Tibial nerve (tissue), 4 donors: ENCODE measurements around the gene ATP2C1. TPM values are rescaled to one million over a fixed set of nuclear protein-coding genes. Genes with fewer than 3 reads are reported as not detected.

Experiments
- DNase-seq, 2 donors: peaks; one replicate each; pipeline ENCODE4 v3.0.0-alpha.2; 2019; ENCODE audit warnings: low spot score in 2 of 2
- H3K27ac ChIP-seq, 4 donors: fragments of 200-600 bp; sonication (generic) in 3 of 4; one replicate each; pipeline ENCODE4 v1.5.1; 2017 to 2019; ENCODE audit warnings: mild to moderate bottlenecking in 1 of 4
- H3K27me3 ChIP-seq, 2 donors: fragments of 200-600 bp; sonication (generic) in 1 of 2; one replicate each; pipeline versions ENCODE4 v1.5.1 to v1.6.0; 2017 to 2019
- H3K36me3 ChIP-seq, 3 donors: fragments of 200-600 bp; sonication (generic); one replicate each; pipeline ENCODE4 v1.5.1; 2018 to 2019
- H3K4me1 ChIP-seq, 4 donors: fragments of 200-600 bp; sonication (generic) in 3 of 4; one replicate each; pipeline ENCODE4 v1.5.1; 2017 to 2019
- H3K4me3 ChIP-seq, 4 donors: fragments of 200-600 bp; sonication (generic) in 3 of 4; one replicate each; pipeline ENCODE4 v1.5.1; 2017 to 2019; ENCODE audit warnings: mild to moderate bottlenecking in 1 of 4, moderate library complexity in 1 of 4
- H3K9me3 ChIP-seq, 4 donors: fragments of 200-600 bp; sonication (generic) in 3 of 4; one replicate each; pipeline ENCODE4 v1.5.1; 2017 to 2019
- CTCF ChIP-seq, 5 experiments: fragments of 200-600 bp in 3 of 5; fragments of 450-650 bp in 2 of 5; sonication (generic) in 3 of 5; IDR thresholded peaks; one replicate each; pipeline ENCODE4 v1.5.1; 2016 to 2019; ENCODE audit warnings: antibody characterized with exemption in 5 of 5, mild to moderate bottlenecking in 3 of 5, moderate library complexity in 2 of 5
- EP300 ChIP-seq, 2 donors: sonication (generic); formaldehyde crosslinking; IDR thresholded peaks; one replicate each; pipeline ENCODE4 v1.6.1; 2017; ENCODE audit warnings: antibody characterized with exemption in 2 of 2, mild to moderate bottlenecking in 1 of 2
- POLR2A ChIP-seq, 2 donors: fragments of 450-650 bp; IDR thresholded peaks; one replicate each; pipeline ENCODE4 v1.6.1; 2017; ENCODE audit warnings: antibody characterized with exemption in 2 of 2, mild to moderate bottlenecking in 2 of 2, moderate library complexity in 2 of 2
- WGBS, 2 donors: methylation state at CpG; one replicate each; pipeline ENCODE4 v1.1.5; 2018; 5-methylcytosine and 5-hydroxymethylcytosine counted together
- total RNA-seq, 4 donors: library from RNA; depleted of rRNA; stranded (reverse); fragments of >200 nt; gene quantifications; one replicate each; pipeline ENCODE4 v1.1.0, GENCODE V29; 2016

The ATP2C1 gene
- total RNA-seq, 4 donors from 2014 or later, result 46.2 to 80.4 (median 59.8) TPM

GRCh38 chr3:130956721-130957120 is 62.8 kb downstream of the ATP2C1 start:
- Histone ChIP-seq H3K4me3 (no peak overlapping the region), H3K9me3 (no peaks in the 10 kb centered on the region), H3K27ac (no peak overlapping the region), H3K36me3 (peaks cover 0 to 72% (median 0%) of the 10 kb centered on the region in 3 donors), H3K4me1 (no peaks in the 10 kb centered on the region), H3K27me3 (no peaks in the 10 kb centered on the region)
- WGBS, 2 donors, result 55 to 68% methylated on average over 3 of the region's 3 CpGs
- TF ChIP-seq CTCF (IDR thresholded peaks at IDR 0.05) (no peak), EP300 (IDR thresholded peaks at IDR 0.05) (no peak), POLR2A (IDR thresholded peaks at IDR 0.05) (no peak)
- no peak for DNase-seq

GRCh38 chr3:130960139-130960795 is 66.4 kb downstream of the ATP2C1 start:
- H3K9me3 ChIP-seq, result no peaks in the 10 kb centered on the region
- no peak overlapping the region for H3K27ac ChIP-seq
- WGBS, 2 donors, result 95 to 96% methylated on average over 5 of the region's 5 CpGs
- no peaks in the 10 kb centered on the region for H3K27me3 ChIP-seq
- H3K4me1 ChIP-seq, result no peaks in the 10 kb centered on the region
- peaks cover 0 to 54% (median 0%) of the 10 kb centered on the region in 3 donors for H3K36me3 ChIP-seq
- DNase-seq, result no peak
- H3K4me3 ChIP-seq, result no peak overlapping the region
- no peak for TF ChIP-seq CTCF (IDR thresholded peaks at IDR 0.05)
- TF ChIP-seq EP300 (IDR thresholded peaks at IDR 0.05), result no peak
- TF ChIP-seq POLR2A (IDR thresholded peaks at IDR 0.05), result no peak

- no peak for DNase-seq
- H3K4me1 ChIP-seq, result no peaks in the 10 kb centered on the region
- peaks cover 0 to 53% (median 0%) of the 10 kb centered on the region in 3 donors for H3K36me3 ChIP-seq
- H3K4me3 ChIP-seq, result no peak overlapping the region
- H3K9me3 ChIP-seq, result no peaks in the 10 kb centered on the region
- no peak for TF ChIP-seq POLR2A (IDR thresholded peaks at IDR 0.05)
- no peak for TF ChIP-seq EP300 (IDR thresholded peaks at IDR 0.05)
- no peak for TF ChIP-seq CTCF (IDR thresholded peaks at IDR 0.05)
- H3K27ac ChIP-seq, result no peak overlapping the region
- H3K27me3 ChIP-seq, result no peaks in the 10 kb centered on the region
Measured at GRCh38 chr3:130961458-130961857, 67.6 kb downstream of the ATP2C1 start.

- Histone ChIP-seq H3K9me3 (no peaks in the 10 kb centered on the region), H3K27me3 (no peaks in the 10 kb centered on the region), H3K27ac (peak overlapping the region in 2 of 4 donors; percentile 29 to 62), H3K4me3 (no peak overlapping the region), H3K4me1 (no peaks in the 10 kb centered on the region), H3K36me3 (peaks cover 0 to 56% (median 0%) of the 10 kb centered on the region in 3 donors)
- TF ChIP-seq POLR2A (IDR thresholded peaks at IDR 0.05), result no peak
- no peak for TF ChIP-seq CTCF (IDR thresholded peaks at IDR 0.05)
- no peak for TF ChIP-seq EP300 (IDR thresholded peaks at IDR 0.05)
- WGBS, 2 donors, result 44 to 63% methylated on average over 2 of the region's 2 CpGs
- no peak for DNase-seq
Measured at GRCh38 chr3:130963444-130963843, 69.6 kb downstream of the ATP2C1 start.

- no peak overlapping the region for H3K4me3 ChIP-seq
- no peak for DNase-seq
- H3K27ac ChIP-seq, result peak overlapping the region in 2 of 4 donors; percentile 39 to 62
- H3K27me3 ChIP-seq, result no peaks in the 10 kb centered on the region
- no peaks in the 10 kb centered on the region for H3K4me1 ChIP-seq
- no peak for TF ChIP-seq CTCF (IDR thresholded peaks at IDR 0.05)
- no peak for TF ChIP-seq EP300 (IDR thresholded peaks at IDR 0.05)
- TF ChIP-seq POLR2A (IDR thresholded peaks at IDR 0.05), result no peak
- H3K9me3 ChIP-seq, result no peaks in the 10 kb centered on the region
- H3K36me3 ChIP-seq, result peaks cover 0 to 56% (median 0%) of the 10 kb centered on the region in 3 donors
- 52% methylated on average over 3 of the region's 3 CpGs for WGBS, 2 donors
Measured at GRCh38 chr3:130963878-130964277, 70.0 kb downstream of the ATP2C1 start.
